Cardiac ventricle fibroblast (primary cell): ENCODE data around the gene PNPLA3. TPM values are rescaled to one million over a fixed set of nuclear protein-coding genes. Genes with fewer than 3 reads are reported as not detected.

Source experiments
- total RNA-seq: library from RNA; depleted of rRNA; stranded (reverse); fragments of >200 nt; gene quantifications from 2 replicates; pipeline ENCODE4 v1.2.3, GENCODE V29; 2015

Gene PNPLA3, protein sequence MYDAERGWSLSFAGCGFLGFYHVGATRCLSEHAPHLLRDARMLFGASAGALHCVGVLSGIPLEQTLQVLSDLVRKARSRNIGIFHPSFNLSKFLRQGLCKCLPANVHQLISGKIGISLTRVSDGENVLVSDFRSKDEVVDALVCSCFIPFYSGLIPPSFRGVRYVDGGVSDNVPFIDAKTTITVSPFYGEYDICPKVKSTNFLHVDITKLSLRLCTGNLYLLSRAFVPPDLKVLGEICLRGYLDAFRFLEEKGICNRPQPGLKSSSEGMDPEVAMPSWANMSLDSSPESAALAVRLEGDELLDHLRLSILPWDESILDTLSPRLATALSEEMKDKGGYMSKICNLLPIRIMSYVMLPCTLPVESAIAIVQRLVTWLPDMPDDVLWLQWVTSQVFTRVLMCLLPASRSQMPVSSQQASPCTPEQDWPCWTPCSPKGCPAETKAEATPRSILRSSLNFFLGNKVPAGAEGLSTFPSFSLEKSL
- total RNA-seq = 0.87 and 0.88 TPM in 2 replicates

DNA sequence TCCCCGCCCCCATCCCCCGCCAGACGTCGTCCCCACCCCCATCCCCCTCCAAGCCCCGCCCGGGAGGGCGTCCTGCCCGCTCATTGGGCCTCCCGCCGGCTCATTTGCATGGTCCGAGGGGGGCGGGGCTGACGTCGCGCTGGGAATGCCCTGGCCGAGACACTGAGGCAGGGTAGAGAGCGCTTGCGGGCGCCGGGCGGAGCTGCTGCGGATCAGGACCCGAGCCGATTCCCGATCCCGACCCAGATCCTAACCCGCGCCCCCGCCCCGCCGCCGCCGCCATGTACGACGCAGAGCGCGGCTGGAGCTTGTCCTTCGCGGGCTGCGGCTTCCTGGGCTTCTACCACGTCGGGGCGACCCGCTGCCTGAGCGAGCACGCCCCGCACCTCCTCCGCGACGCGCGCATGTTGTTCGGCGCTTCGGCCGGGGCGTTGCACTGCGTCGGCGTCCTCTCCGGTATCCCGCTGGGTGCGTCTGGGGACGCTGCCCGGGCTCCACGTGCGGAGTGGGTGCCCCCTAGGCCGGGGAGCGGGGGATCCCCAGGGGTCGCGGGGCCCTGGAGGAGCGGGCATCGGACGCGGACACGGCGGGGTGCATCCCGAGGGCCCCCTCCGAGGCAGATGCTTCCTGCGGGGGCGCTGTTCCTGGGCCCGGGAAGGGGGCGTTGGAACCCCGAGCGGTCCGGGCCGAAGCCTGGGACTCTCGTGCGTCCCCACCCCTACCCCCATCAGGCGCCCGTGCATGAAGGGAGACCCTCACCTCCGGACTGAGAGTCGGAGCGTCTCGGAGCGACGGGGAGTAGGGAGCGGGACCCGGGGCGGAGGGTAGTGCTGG lies at the start of gene PNPLA3:
Gene PNPLA3 (plus strand): TSS at position 175 of the 834 bp plus-strand sequence. CDS start 107 bp downstream, at position 282.

DNA sequence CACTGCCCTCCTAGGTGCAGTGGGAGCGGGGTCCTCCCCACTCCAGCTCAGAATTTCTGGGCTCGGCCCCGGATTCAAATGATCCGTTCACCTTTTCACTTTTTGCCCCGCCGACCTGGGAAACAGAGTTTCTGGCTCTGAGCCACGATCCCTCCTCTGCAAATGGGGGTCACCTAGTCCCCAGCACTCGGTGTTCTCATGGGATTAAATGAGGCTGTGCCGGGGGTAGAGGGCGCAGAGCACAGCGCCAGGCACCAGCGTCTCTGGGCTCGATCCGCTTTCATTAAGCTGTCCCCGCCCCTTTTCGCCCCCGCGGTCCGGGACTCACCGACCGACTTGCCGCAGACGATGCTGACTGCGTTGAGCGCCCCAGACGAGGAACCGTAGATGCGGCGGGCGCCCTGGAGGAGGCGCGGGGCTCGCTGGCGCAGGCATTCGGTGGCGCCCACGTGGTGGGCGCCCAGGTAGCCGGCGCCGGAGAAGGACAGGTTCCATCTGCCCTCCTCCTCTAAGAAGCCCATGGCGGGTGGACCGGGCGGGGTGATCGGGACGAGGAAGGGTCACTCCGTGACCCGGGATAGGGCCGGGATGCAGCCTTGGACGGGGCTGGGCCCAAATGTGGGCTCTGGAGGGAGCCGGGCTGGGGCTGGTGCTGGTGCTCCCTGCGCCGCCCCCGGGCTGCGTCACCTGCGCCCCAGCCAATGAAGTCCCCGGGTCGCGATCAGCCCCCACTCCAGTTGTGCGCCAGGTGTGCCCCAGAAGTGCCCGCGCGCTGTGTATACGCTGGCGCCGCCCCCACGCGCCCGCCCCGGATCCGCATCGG lies 32.0 kb upstream of the PNPLA3 start, which contains the start of gene PNPLA5:
Gene PNPLA5 (minus strand): TSS at position 654 of the 823 bp plus-strand sequence. CDS start 133 bp downstream, at position 521.

DNA sequence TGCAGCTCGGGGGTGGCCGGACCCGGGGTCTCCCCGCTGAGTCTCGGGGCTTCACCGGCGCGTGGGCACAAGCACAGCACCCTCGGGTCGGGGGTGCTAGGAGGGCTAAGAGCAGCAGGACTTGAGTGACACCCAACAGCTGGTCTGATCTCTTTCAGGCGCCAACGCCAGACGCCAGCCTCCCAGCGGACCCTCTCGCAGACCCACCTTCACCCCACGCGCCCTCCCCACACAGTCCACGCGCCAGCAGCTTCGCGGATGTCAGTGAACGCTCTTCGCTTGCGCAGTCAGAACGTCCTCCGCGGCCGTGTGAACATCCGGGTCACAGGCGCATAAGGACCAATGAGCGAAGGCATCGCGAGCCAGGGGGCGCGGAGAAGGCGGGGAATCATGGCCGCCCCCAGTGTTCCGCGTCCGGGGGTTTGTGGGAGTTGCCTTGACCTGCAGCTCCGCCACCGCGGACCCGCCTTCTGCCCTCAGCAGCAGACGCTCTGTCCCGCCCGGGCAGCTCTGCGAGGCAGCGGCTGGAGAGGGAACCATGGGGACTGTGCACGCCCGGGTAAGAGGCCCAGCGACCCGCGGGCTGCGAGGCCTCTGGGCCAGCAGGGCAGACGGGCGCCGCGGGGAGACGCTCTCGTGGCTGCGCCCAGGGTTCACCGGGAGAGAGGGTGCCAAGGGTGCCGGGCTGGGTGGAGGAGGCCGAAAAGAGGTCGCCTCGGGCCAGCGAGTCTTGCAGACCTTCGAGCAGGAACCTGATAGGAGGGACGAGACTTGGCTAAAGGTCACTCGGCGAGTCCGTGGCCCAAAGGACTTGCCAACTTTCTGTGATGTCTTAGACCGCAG lies 31.7 kb downstream of the PNPLA3 start, which contains the start of gene SAMM50:
Gene SAMM50 (plus strand): TSS at position 403 of the 843 bp plus-strand sequence. CDS start 136 bp downstream, at position 539.

Other genes with a start within 250 kb of the PNPLA3 start
- gene EFCAB6, start 111.5 kb upstream of the PNPLA3 start, total RNA-seq = 2.1 and 2.8 TPM in 2 replicates
- gene SULT4A1, start 61.3 kb upstream of the PNPLA3 start, total RNA-seq = 0.06 and 0.10 TPM in 2 replicates
- gene PNPLA5, start 31.8 kb upstream of the PNPLA3 start, total RNA-seq = not detected in 2 replicates
- gene SAMM50, start 31.6 kb downstream of the PNPLA3 start, total RNA-seq = 46.7 and 47.4 TPM in 2 replicates
- gene PARVB, start 100.5 kb downstream of the PNPLA3 start, total RNA-seq = 54.1 and 62.7 TPM in 2 replicates